Measurements from ENCODE around the gene NDUFS2.
A peak's percentile ranks its signal among the peaks of the same experiment; 100 is the strongest.

Gene NDUFS2

GRCh38 chr1:161173711-161174110 is 28.5 kb upstream of the NDUFS2 start:
- Histone ChIP-seq H3K27me3 (ENCODE audit: insufficient read depth, insufficient read length) (no peaks in the 10 kb centered on the region), H3K4me3 (ENCODE audit: insufficient read length, low read depth) (no peak overlapping the region), H3K9ac (ENCODE audit: insufficient read length, low read depth) (no peak overlapping the region), H3K9me3 (ENCODE audit: insufficient read depth, low read length) (no peaks in the 10 kb centered on the region), H3K36me3 (ENCODE audit: insufficient read depth, insufficient read length, low read length) (peaks cover 73% of the 10 kb centered on the region), H3K4me1 (ENCODE audit: insufficient read depth, insufficient read length) (peaks cover 8% of the 10 kb centered on the region)
- no peak for DNase-seq (ENCODE audit: low read depth, low spot score)
- TF ChIP-seq ZNF274 (IDR thresholded peaks at IDR 0.05; ENCODE audit: low read depth, low read length) = no peak

- Histone ChIP-seq H3K9ac (ENCODE audit: insufficient read length, low read depth) (no peak overlapping the region), H3K9me3 (ENCODE audit: insufficient read depth, low read length) (no peaks in the 10 kb centered on the region), H3K36me3 (ENCODE audit: insufficient read depth, insufficient read length, low read length) (peaks cover 62% of the 10 kb centered on the region)
These were observed 27.3 kb upstream of the NDUFS2 start for GRCh38 chr1:161174911-161175310.

GRCh38 chr1:161175771-161176453 is 26.3 kb upstream of the NDUFS2 start:
- Histone ChIP-seq H3K9me3 (ENCODE audit: insufficient read depth, low read length) (no peaks in the 10 kb centered on the region), H3K4me3 (ENCODE audit: insufficient read length, low read depth) (peak overlapping the region; percentile 90), H3K27me3 (ENCODE audit: insufficient read depth, insufficient read length) (no peaks in the 10 kb centered on the region), H3K36me3 (ENCODE audit: insufficient read depth, insufficient read length, low read length) (peaks cover 53% of the 10 kb centered on the region), H3K4me1 (ENCODE audit: insufficient read depth, insufficient read length) (peaks cover 8% of the 10 kb centered on the region), H3K9ac (ENCODE audit: insufficient read length, low read depth) (no peak overlapping the region)
- TF ChIP-seq SUZ12 (IDR thresholded peaks at IDR 0.05; ENCODE audit: extremely low read depth, insufficient read depth, insufficient read length) (no peak), ZNF274 (IDR thresholded peaks at IDR 0.05; ENCODE audit: low read depth, low read length) (no peak), YY1 (IDR thresholded peaks at IDR 0.05; ENCODE audit: insufficient read depth, insufficient read length) (no peak)
- no peak for DNase-seq (ENCODE audit: low read depth, low spot score)

More at GRCh38 chr1:161174911-161175310, 27.3 kb upstream of the NDUFS2 start:
- no peak for DNase-seq (ENCODE audit: low read depth, low spot score)
- Histone ChIP-seq H3K4me1 (ENCODE audit: insufficient read depth, insufficient read length) (peaks cover 8% of the 10 kb centered on the region), H3K4me3 (ENCODE audit: insufficient read length, low read depth) (no peak overlapping the region), H3K27me3 (ENCODE audit: insufficient read depth, insufficient read length) (no peaks in the 10 kb centered on the region)
- no peak for TF ChIP-seq ZNF274 (IDR thresholded peaks at IDR 0.05; ENCODE audit: low read depth, low read length)
- no peak for TF ChIP-seq SUZ12 (IDR thresholded peaks at IDR 0.05; ENCODE audit: extremely low read depth, insufficient read depth, insufficient read length)
- TF ChIP-seq YY1 (IDR thresholded peaks at IDR 0.05; ENCODE audit: insufficient read depth, insufficient read length) = no peak

- Histone ChIP-seq H3K4me3 (ENCODE audit: insufficient read length, low read depth) (peak overlapping the region; percentile 90), H3K4me1 (ENCODE audit: insufficient read depth, insufficient read length) (peaks cover 8% of the 10 kb centered on the region), H3K27me3 (ENCODE audit: insufficient read depth, insufficient read length) (no peaks in the 10 kb centered on the region), H3K9me3 (ENCODE audit: insufficient read depth, low read length) (no peaks in the 10 kb centered on the region), H3K9ac (ENCODE audit: insufficient read length, low read depth) (peak overlapping the region; percentile 92), H3K36me3 (ENCODE audit: insufficient read depth, insufficient read length, low read length) (peaks cover 47% of the 10 kb centered on the region)
- DNase-seq (ENCODE audit: low read depth, low spot score) = no peak
- TF ChIP-seq ZNF274 (IDR thresholded peaks at IDR 0.05; ENCODE audit: low read depth, low read length) (no peak), YY1 (IDR thresholded peaks at IDR 0.05; ENCODE audit: insufficient read depth, insufficient read length) (no peak), SUZ12 (IDR thresholded peaks at IDR 0.05; ENCODE audit: extremely low read depth, insufficient read depth, insufficient read length) (no peak)
These were observed 25.6 kb upstream of the NDUFS2 start for GRCh38 chr1:161176468-161177111.

- Histone ChIP-seq H3K4me3 (ENCODE audit: insufficient read length, low read depth) (peak within 1 kb of the TSS; percentile 90), H3K36me3 (ENCODE audit: insufficient read depth, insufficient read length, low read length) (peaks cover 39% of the 10 kb centered on the region), H3K27me3 (ENCODE audit: insufficient read depth, insufficient read length) (no peaks in the 10 kb centered on the region), H3K4me1 (ENCODE audit: insufficient read depth, insufficient read length) (peaks cover 8% of the 10 kb centered on the region), H3K9ac (ENCODE audit: insufficient read length, low read depth) (peak within 1 kb of the TSS; percentile 92), H3K9me3 (ENCODE audit: insufficient read depth, low read length) (no peaks in the 10 kb centered on the region)
- no peak for TF ChIP-seq SUZ12 (IDR thresholded peaks at IDR 0.05; ENCODE audit: extremely low read depth, insufficient read depth, insufficient read length)
- TF ChIP-seq YY1 (IDR thresholded peaks at IDR 0.05; ENCODE audit: insufficient read depth, insufficient read length) = peak; percentile 95
- TF ChIP-seq ZNF274 (IDR thresholded peaks at IDR 0.05; ENCODE audit: low read depth, low read length) = no peak
- peak; percentile 88 for DNase-seq (ENCODE audit: low read depth, low spot score)
These were observed 24.8 kb upstream of the NDUFS2 start, which contains the start of gene B4GALT3 for GRCh38 chr1:161177112-161177935. Gene B4GALT3, minus strand, starts transcription at chr1:161177507. Its CDS starts 1,447 bp downstream, at chr1:161176060.

GRCh38 chr1:161177936-161178244 is 24.3 kb upstream of the NDUFS2 start:
- Histone ChIP-seq H3K4me1 (ENCODE audit: insufficient read depth, insufficient read length) (peaks cover 8% of the 10 kb centered on the region), H3K9ac (ENCODE audit: insufficient read length, low read depth) (peak overlapping the region; percentile 92), H3K36me3 (ENCODE audit: insufficient read depth, insufficient read length, low read length) (peaks cover 34% of the 10 kb centered on the region), H3K9me3 (ENCODE audit: insufficient read depth, low read length) (no peaks in the 10 kb centered on the region), H3K27me3 (ENCODE audit: insufficient read depth, insufficient read length) (no peaks in the 10 kb centered on the region), H3K4me3 (ENCODE audit: insufficient read length, low read depth) (peak overlapping the region; percentile 90)
- TF ChIP-seq YY1 (IDR thresholded peaks at IDR 0.05; ENCODE audit: insufficient read depth, insufficient read length) = no peak
- TF ChIP-seq ZNF274 (IDR thresholded peaks at IDR 0.05; ENCODE audit: low read depth, low read length) = no peak
- no peak for TF ChIP-seq SUZ12 (IDR thresholded peaks at IDR 0.05; ENCODE audit: extremely low read depth, insufficient read depth, insufficient read length)
- DNase-seq (ENCODE audit: low read depth, low spot score) = no peak

- no peak for DNase-seq (ENCODE audit: low read depth, low spot score)
- no peak overlapping the region for H3K9ac ChIP-seq (ENCODE audit: insufficient read length, low read depth)
- H3K4me1 ChIP-seq (ENCODE audit: insufficient read depth, insufficient read length) = peaks cover 8% of the 10 kb centered on the region
- H3K9me3 ChIP-seq (ENCODE audit: insufficient read depth, low read length) = no peaks in the 10 kb centered on the region
- H3K27me3 ChIP-seq (ENCODE audit: insufficient read depth, insufficient read length) = no peaks in the 10 kb centered on the region
- H3K36me3 ChIP-seq (ENCODE audit: insufficient read depth, insufficient read length, low read length) = peaks cover 18% of the 10 kb centered on the region
- TF ChIP-seq ZNF274 (IDR thresholded peaks at IDR 0.05; ENCODE audit: low read depth, low read length) (no peak), YY1 (IDR thresholded peaks at IDR 0.05; ENCODE audit: insufficient read depth, insufficient read length) (no peak), SUZ12 (IDR thresholded peaks at IDR 0.05; ENCODE audit: extremely low read depth, insufficient read depth, insufficient read length) (no peak)
- no peak overlapping the region for H3K4me3 ChIP-seq (ENCODE audit: insufficient read length, low read depth)
These were observed 22.5 kb upstream of the NDUFS2 start for GRCh38 chr1:161179698-161180097.
